GM12878 (cell line): ENCODE data around the gene CASP4. TPM values are rescaled to one million over a fixed set of nuclear protein-coding genes. Genes with fewer than 3 reads are reported as not detected.

Source experiments
- ATAC-seq: fragments of 200-7000 bp; cut with Tn5 transposase; 3 replicates; pipeline ENCODE4 v1.9.1; 2020; ENCODE audit warnings: mild to moderate bottlenecking, moderate library complexity
- BruUV-seq: library from RNA; stranded (reverse); fragments of 400-500 nt; replicated peaks from 2 replicates; lab custom pipeline; 2021; lab: Mats Ljungman, UMichigan
- CTCF ChIA-PET: fragments of 300-600 bp; sonication (Branson Sonifier 250); formaldehyde crosslinking; extraction: SDS; loops from one replicate; lab custom pipeline; 2021; ENCODE audit warnings: inconsistent platforms; lab: Yijun Ruan, JAX
- POLR2A ChIA-PET: fragments of 350-600 bp; formaldehyde crosslinking; extraction: SDS; loops from one replicate; lab custom pipeline; 2021; ENCODE audit warnings: inconsistent platforms; lab: Charles Lee
- RAD21 ChIA-PET: fragments of 300-600 bp; sonication (Branson Sonifier 250); formaldehyde crosslinking; loops from one replicate; lab custom pipeline; 2023; ENCODE audit warnings: antibody characterized with exemption; ENCODE audit not compliant: unreplicated experiment; lab: Charles Lee
- SMC1A ChIA-PET: fragments of 300-600 bp; sonication (Branson Sonifier 250); formaldehyde crosslinking; loops from one replicate; lab custom pipeline; 2023; ENCODE audit not compliant: unreplicated experiment, uncharacterized antibody; lab: Charles Lee
- DNase-seq: peaks from one replicate; pipeline ENCODE4 v3.0.0-alpha.2; 2011; ENCODE audit warnings: low read depth, low spot score
- FAIRE-seq: peaks from 3 replicates; lab custom pipeline; 2011; peaks lifted over from hg19 to GRCh38; lab: Jason Lieb, UNC
- H2AFZ ChIP-seq: 2 replicates; pipeline ENCODE4 v1.6.0; 2011; ENCODE audit warnings: low read depth, low read length, control low read depth; ENCODE audit not compliant: control insufficient read depth
- H3K27ac ChIP-seq: 2 replicates; pipeline ENCODE4 v1.5.1; 2011; ENCODE audit warnings: control low read depth; ENCODE audit not compliant: control insufficient read depth, insufficient read depth
- H3K27me3 ChIP-seq, 2 experiments: replicated peaks in 1 of 2; 2 replicates each; pipeline versions ENCODE4 v1.6.0 to v1.6.1; 2011; ENCODE audit warnings: low read length in 1 of 2; ENCODE audit not compliant: control insufficient read depth in 2 of 2, insufficient read depth in 2 of 2
- H3K36me3 ChIP-seq, 2 experiments: 2 replicates each; pipeline ENCODE4 v1.5.1; 2011; ENCODE audit warnings: low read length in 1 of 2; ENCODE audit not compliant: control insufficient read depth in 2 of 2, insufficient read depth in 2 of 2
- H3K4me1 ChIP-seq: 2 replicates; pipeline ENCODE4 v1.6.1; 2011; ENCODE audit warnings: mild to moderate bottlenecking, low read length, moderate library complexity, mixed read lengths; ENCODE audit not compliant: control insufficient read depth, insufficient read depth
- H3K4me2 ChIP-seq: 2 replicates; pipeline ENCODE4 v1.6.0; 2011; ENCODE audit warnings: control low read depth; ENCODE audit not compliant: control insufficient read depth, insufficient read depth
- H3K4me3 ChIP-seq: fragments of 200-600 bp; sonication (generic); 2 replicates; pipeline ENCODE4 v1.5.1; 2016
- H3K79me2 ChIP-seq: 2 replicates; pipeline ENCODE4 v1.6.0; 2011; ENCODE audit warnings: low read length; ENCODE audit not compliant: control insufficient read depth, insufficient read depth
- H3K9ac ChIP-seq: 2 replicates; pipeline ENCODE4 v1.8.0; 2011; ENCODE audit warnings: low read length, control low read depth, mixed read lengths; ENCODE audit not compliant: control insufficient read depth, insufficient read depth
- H3K9me3 ChIP-seq: replicated peaks from 3 replicates; pipeline ENCODE4 v1.5.1; 2011; ENCODE audit warnings: mild to moderate bottlenecking, low read length; ENCODE audit not compliant: control insufficient read depth, insufficient read depth
- H4K20me1 ChIP-seq: 2 replicates; pipeline ENCODE4 v1.6.0; 2011; ENCODE audit not compliant: control insufficient read depth, insufficient read depth
- BMI1 ChIP-seq: fragments of 450-650 bp; IDR thresholded peaks from 2 replicates; pipeline ENCODE4 v1.6.1; 2016; ENCODE audit warnings: mild to moderate bottlenecking, moderate library complexity, borderline replicate concordance
- ESRRA ChIP-seq: IDR thresholded peaks from 2 replicates; pipeline ENCODE4 v1.6.1; 2012; ENCODE audit warnings: mild to moderate bottlenecking, low read length, improper control_type of control experiment
- EZH2 ChIP-seq: IDR thresholded peaks from 2 replicates; pipeline ENCODE4 v1.6.1; 2012; ENCODE audit warnings: low read depth, mild to moderate bottlenecking, control low read depth, inconsistent platforms, low read length, borderline replicate concordance; ENCODE audit not compliant: control insufficient read depth
- IKZF1 ChIP-seq: fragments of 450-650 bp; conservative IDR thresholded peaks from 2 replicates; pipeline ENCODE4 v1.6.1; 2017; ENCODE audit warnings: antibody characterized with exemption, mild to moderate bottlenecking
- IRF3 ChIP-seq: fragments of 450-650 bp; IDR thresholded peaks from 2 replicates; pipeline ENCODE4 v1.6.1; 2014; ENCODE audit warnings: mild to moderate bottlenecking
- NKRF ChIP-seq: fragments of 450-650 bp; conservative IDR thresholded peaks from 2 replicates; pipeline ENCODE4 v1.6.1; 2017; ENCODE audit warnings: mild to moderate bottlenecking, moderate library complexity
- NR2C2 ChIP-seq: IDR thresholded peaks from 2 replicates; pipeline ENCODE4 v1.6.1; 2011; ENCODE audit warnings: borderline replicate concordance, low read depth; ENCODE audit not compliant: control insufficient read depth, insufficient read length
- SPI1 ChIP-seq: IDR thresholded peaks from 2 replicates; pipeline ENCODE4 v1.6.1; 2011; ENCODE audit warnings: low read depth, mild to moderate bottlenecking, low read length, moderate library complexity, borderline replicate concordance; ENCODE audit not compliant: insufficient read depth
- ZBTB4 ChIP-seq: fragments of 450-650 bp; formaldehyde crosslinking; IDR thresholded peaks from 2 replicates; pipeline ENCODE4 v1.4.0; 2022; ENCODE audit warnings: mild to moderate bottlenecking, moderate library complexity
- WGBS: methylation state at CpG from one replicate; pipeline ENCODE4 v1.1.6; 2016; ENCODE audit warnings: low lambda C conversion rate; ENCODE audit not compliant: insufficient replicate concordance, insufficient coverage; ENCODE audit errors: missing lambda C conversion rate; 5-methylcytosine and 5-hydroxymethylcytosine counted together
- in situ Hi-C: fragments of 300-500 bp; cut with MboI; formaldehyde crosslinking; loops from 9 replicates; pipeline ENCODE4 v1.14.3; 2018; ENCODE audit warnings: mixed read lengths
- intact Hi-C: fragments of 100-400 bp; cut with micrococcal nuclease; formaldehyde crosslinking; loops from one replicate; pipeline ENCODE4 v1.14.2; 2022; ENCODE audit not compliant: unreplicated experiment
- polyA plus RNA-seq, 11 experiments: library from polyadenylated mRNA; depleted of rRNA in 4 of 11; unstranded in 6 of 11; stranded (reverse) in 5 of 11; fragments of >200 nt; fragmentation: Nextera tagmentation in 4 of 11; fragmentation: Illumina TruSeq in 1 of 11; extraction: Ambion mirVana in 4 of 11; extraction: Trizol in 1 of 11; gene quantifications; 1 replicate in 1 of 11; 2 replicates in 10 of 11; pipeline versions ENCODE4 v1.2.1 to v1.2.3, GENCODE V29; 2011 to 2016; ENCODE audit warnings: inconsistent platforms in 2 of 11, missing spikeins in 2 of 11, low read depth in 1 of 11
- total RNA-seq, 4 experiments: library from RNA; depleted of rRNA in 3 of 4; stranded (reverse); fragments of >200 nt in 3 of 4; fragmentation: Illumina TruSeq in 1 of 4; extraction: Trizol in 1 of 4; gene quantifications; 2 replicates each; pipeline versions ENCODE4 v1.2.1 to v1.2.3, GENCODE V29; 2013 to 2021

CASP4 gene
- total and polyA plus RNA-seq, 10 of the 15 experiments (the other 5 are each of a cell fraction or from before 2014, with no cell fraction given), result 25.3 to 113 (median 50.0) TPM

- Histone ChIP-seq H3K27ac (no peak overlapping the region), H3K36me3 (no peaks in the 10 kb centered on the region), H3K27me3 (no peaks in the 10 kb centered on the region), H3K9ac (no peak overlapping the region), H2AFZ (no peak overlapping the region), H3K4me3 (no peak overlapping the region), H3K4me1 (no peaks in the 10 kb centered on the region)
- POLR2A ChIA-PET, result no interaction called here
- DNase-seq (no peak), FAIRE-seq (no peak)
- RAD21 ChIA-PET, result no interaction called here
- in situ Hi-C loops, result no loop called here
- CTCF ChIA-PET, result interaction anchor here (0.6 to 1.6 kb wide), 3 partner anchors 46 to 387 kb away, joined by 3 to 4 read pairs (median 3); no protein-coding TSS in a partner anchor
- no peak for TF ChIP-seq IRF3
- TF ChIP-seq EZH2, result no peak
- TF ChIP-seq IKZF1, result no peak
- no peak for TF ChIP-seq SPI1
- TF ChIP-seq ZBTB4, result no peak
- no peak for TF ChIP-seq BMI1
- TF ChIP-seq NR2C2, result no peak
- no peak for TF ChIP-seq ESRRA
- TF ChIP-seq NKRF, result no peak
- TF ChIP-seq, all 136 proteins: peak for 0
- no TSS peak for BruUV-seq
- SMC1A ChIA-PET, result interaction anchor here (1.1 kb wide), 1 partner anchor 8 kb away, joined by 4 read pairs; no protein-coding TSS in a partner anchor
- no peak for ATAC-seq
- 37% methylated on average over 6 of the region's 6 CpGs for WGBS
- no peaks in the 10 kb centered on the region for H3K79me2 ChIP-seq
- intact Hi-C loops, result no loop called here
- H3K4me2 ChIP-seq, result no peak overlapping the region
- no peaks in the 10 kb centered on the region for H3K9me3 ChIP-seq
- no peaks in the 10 kb centered on the region for H4K20me1 ChIP-seq
Observed at GRCh38 chr11:104997288-104997687, 28.9 kb upstream of the CASP4 start.
